ENCODE measurements around the gene ZSCAN10. TPM values are rescaled to one million over a fixed set of nuclear protein-coding genes. Genes with fewer than 3 reads are reported as not detected.
A peak's percentile ranks its signal among the peaks of the same experiment; 100 is the strongest.
"Not testable (repeated sequence)": the region's sequence is repeated elsewhere in the genome, so short reads cannot be mapped to it uniquely, and the experiment has no call there.

ZSCAN10 gene
- total RNA-seq, 2 experiments from 2014 or later: 0.26 TPM; not detected in 1

DNA sequence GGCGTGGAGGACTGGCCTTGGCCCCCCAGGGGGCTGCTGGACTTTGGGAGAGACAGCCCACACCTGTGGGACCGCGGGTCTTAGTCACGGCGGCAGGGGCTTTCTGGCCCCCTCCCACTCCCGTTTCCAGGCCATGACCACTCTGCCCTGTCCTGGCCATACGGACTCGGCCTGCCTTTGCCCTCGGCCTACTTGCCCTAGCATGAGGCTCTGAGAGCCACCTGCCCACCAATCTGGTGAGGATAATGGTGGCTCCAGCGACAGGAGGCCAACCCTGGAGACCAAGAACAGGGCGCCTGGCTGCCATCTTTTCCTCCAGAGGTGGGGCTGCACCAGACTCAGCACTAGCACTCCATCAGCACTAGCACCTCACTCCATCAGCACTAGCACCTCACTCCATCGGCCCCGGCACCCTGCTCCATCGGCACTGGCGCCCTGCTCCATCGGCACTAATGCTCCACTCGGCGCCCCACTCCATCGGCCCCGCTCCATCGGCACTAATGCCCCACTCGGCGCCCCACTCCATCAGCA is 42.8 kb upstream of the ZSCAN10 start:
- CTCF ChIA-PET: no interaction called here
- H3K36me3 Mint-ChIP-seq (ENCODE audit: low read depth): peaks cover 6% of the 10 kb centered on the region
- no peak overlapping the region for H3K4me3 Mint-ChIP-seq
- no peak overlapping the region for H3K27ac Mint-ChIP-seq
- intact Hi-C loops (cut with micrococcal nuclease): no loop called here
- peaks cover 2% of the 10 kb centered on the region for H3K4me1 Mint-ChIP-seq (ENCODE audit: low read depth)
- no peak for DNase-seq
- no peaks in the 10 kb centered on the region for H3K27me3 Mint-ChIP-seq (ENCODE audit: low read depth)
- no peaks in the 10 kb centered on the region for H3K9me3 Mint-ChIP-seq

DNA sequence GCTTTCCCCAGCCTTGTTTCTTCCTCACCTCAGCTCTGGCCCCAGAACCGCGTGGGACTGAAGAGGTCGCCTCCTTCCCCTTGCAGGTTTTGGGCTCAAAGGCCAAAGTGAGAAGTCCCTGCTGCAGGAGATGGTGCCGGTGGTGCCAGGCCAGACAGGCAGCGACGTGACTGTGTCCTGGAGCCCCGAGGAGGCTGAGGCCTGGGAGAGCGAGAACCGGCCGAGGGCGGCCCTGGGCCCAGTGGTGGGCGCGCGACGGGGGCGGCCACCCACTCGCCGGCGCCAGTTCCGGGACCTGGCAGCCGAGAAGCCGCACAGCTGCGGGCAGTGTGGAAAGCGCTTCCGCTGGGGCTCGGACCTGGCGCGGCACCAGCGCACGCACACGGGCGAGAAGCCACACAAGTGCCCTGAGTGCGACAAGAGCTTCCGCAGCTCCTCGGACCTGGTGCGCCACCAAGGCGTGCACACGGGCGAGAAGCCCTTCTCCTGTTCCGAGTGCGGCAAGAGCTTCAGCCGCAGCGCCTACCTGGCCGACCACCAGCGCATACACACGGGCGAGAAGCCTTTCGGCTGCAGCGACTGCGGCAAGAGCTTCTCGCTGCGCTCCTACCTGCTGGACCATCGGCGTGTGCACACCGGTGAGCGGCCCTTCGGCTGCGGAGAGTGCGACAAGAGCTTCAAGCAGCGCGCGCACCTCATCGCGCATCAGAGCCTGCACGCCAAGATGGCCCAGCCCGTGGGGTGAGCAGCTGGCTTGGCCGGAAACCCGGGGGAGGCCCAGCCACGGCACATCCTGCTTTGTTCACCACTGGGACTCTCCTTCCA is 41.7 kb upstream of the ZSCAN10 start:
- Mint-ChIP-seq H3K4me3 (no peak overlapping the region), H3K9me3 (no peaks in the 10 kb centered on the region), H3K27ac (no peak overlapping the region), H3K36me3 (ENCODE audit: low read depth) (peaks cover 6% of the 10 kb centered on the region), H3K4me1 (ENCODE audit: low read depth) (peaks cover 7% of the 10 kb centered on the region), H3K27me3 (ENCODE audit: low read depth) (no peaks in the 10 kb centered on the region)
- CTCF ChIA-PET: interaction anchor here (1.6 kb wide), 1 partner anchor 11 kb away, joined by 10 read pairs; no protein-coding TSS in a partner anchor
- intact Hi-C loops (cut with micrococcal nuclease): no loop called here
- no peak for DNase-seq

DNA sequence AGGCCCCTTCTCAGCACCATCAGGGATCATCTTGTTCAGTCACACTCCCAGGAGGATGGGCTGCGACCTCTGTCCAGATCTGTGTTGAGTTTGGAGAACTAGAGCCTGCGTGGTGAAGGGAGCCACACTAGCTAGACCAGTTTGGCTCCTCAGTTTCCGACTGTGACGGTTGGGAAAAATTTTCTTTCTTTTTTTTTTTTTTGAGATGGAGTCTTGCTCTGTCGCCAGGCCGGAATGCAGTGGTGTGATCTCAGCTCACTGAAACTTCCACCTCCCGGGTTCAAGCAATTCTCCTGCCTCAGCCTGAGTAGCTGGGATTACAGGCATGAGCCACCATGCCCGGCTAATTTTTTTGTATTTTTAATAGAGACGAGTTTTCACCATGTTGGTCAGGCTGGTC is 40.5 kb upstream of the ZSCAN10 start:
- H3K36me3 Mint-ChIP-seq (ENCODE audit: low read depth); H3K4me3 Mint-ChIP-seq; intact Hi-C loops (cut with micrococcal nuclease); H3K9me3 Mint-ChIP-seq; H3K27me3 Mint-ChIP-seq (ENCODE audit: low read depth); DNase-seq; H3K27ac Mint-ChIP-seq; H3K4me1 Mint-ChIP-seq (ENCODE audit: low read depth): not testable (repeated sequence)
- CTCF ChIA-PET: interaction anchor here (1.6 kb wide), 1 partner anchor 10 kb away, joined by 10 read pairs; no protein-coding TSS in a partner anchor

DNA sequence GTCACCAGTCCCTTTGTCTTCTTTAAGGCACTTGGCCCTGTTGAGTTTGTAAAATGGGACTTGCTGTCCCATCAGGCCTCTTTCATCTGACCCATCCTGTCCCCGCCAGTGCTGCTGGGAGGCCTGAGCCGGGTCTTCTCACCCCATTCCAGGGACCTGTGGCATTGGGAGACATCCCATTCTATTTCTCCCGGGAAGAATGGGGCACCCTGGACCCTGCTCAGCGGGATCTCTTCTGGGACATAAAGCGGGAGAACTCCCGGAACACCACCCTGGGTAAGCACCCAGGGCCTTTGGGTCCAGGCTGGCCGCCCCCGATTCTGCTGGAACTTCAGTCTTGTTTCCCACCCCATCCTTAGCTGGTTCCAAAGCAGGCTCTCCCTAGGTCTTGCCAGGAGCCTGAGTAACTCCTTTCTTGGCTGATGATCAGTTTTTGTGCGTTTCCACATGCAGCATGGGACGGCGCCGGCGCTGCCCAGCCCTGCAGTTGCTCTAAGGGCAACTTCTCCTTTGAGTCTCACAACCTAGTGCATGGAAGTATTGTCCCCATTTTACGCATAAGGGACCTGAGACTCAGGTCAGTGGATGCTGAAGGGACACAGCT is 39.8 kb upstream of the ZSCAN10 start:
- no peaks in the 10 kb centered on the region for H3K9me3 Mint-ChIP-seq
- no peak overlapping the region for H3K4me3 Mint-ChIP-seq
- H3K27ac Mint-ChIP-seq: no peak overlapping the region
- H3K27me3 Mint-ChIP-seq (ENCODE audit: low read depth): no peaks in the 10 kb centered on the region
- H3K36me3 Mint-ChIP-seq (ENCODE audit: low read depth): peaks cover 6% of the 10 kb centered on the region
- DNase-seq: no peak
- CTCF ChIA-PET: no interaction called here
- intact Hi-C loops (cut with micrococcal nuclease): no loop called here
- H3K4me1 Mint-ChIP-seq (ENCODE audit: low read depth): peaks cover 11% of the 10 kb centered on the region

DNA sequence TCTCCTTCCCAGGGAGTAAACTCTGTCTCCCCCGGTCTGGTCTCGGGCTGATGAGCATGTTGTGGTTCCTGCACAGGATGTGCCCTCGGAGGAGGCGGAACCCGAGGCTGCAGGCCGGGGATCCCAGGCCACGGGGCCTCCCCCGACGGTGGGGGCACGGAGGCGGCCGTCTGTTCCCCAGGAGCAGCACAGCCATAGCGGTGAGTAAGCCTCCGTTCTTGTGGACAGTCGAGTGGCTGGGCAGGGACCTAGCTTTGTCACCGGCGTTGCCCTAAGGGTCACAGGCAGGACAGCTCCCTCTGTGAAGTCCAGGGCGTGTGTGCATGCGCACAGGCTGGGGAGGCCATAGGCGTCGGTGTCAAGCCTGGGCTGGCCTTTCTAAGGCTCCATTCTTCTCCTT is 39.2 kb upstream of the ZSCAN10 start:
- intact Hi-C loops (cut with micrococcal nuclease): no loop called here
- no peaks in the 10 kb centered on the region for H3K9me3 Mint-ChIP-seq
- H3K27ac Mint-ChIP-seq: no peak overlapping the region
- peaks cover 15% of the 10 kb centered on the region for H3K4me1 Mint-ChIP-seq (ENCODE audit: low read depth)
- CTCF ChIA-PET: interaction anchor here (1.5 kb wide), 1 partner anchor 9 kb away, joined by 8 read pairs; no protein-coding TSS in a partner anchor
- H3K27me3 Mint-ChIP-seq (ENCODE audit: low read depth): no peaks in the 10 kb centered on the region
- DNase-seq: no peak
- H3K4me3 Mint-ChIP-seq: no peak overlapping the region
- H3K36me3 Mint-ChIP-seq (ENCODE audit: low read depth): peaks cover 6% of the 10 kb centered on the region

DNA sequence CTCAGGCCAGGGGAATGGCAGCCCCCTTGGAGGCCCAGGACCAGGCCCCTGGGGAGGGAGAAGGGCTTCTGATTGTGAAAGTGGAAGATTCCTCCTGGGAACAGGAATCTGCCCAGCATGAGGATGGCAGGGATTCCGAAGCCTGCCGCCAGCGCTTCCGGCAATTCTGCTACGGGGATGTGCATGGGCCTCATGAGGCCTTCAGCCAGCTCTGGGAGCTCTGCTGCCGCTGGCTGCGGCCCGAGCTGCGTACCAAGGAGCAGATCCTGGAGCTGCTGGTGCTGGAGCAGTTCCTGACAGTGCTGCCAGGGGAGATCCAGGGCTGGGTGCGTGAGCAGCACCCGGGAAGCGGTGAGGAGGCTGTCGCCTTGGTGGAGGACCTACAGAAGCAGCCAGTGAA is 38.2 kb upstream of the ZSCAN10 start:
- H3K27me3 Mint-ChIP-seq (ENCODE audit: low read depth): no peaks in the 10 kb centered on the region
- CTCF ChIA-PET: interaction anchor here (0.6 to 1.5 kb wide), 4 partner anchors 8 to 255 kb away, joined by 3 to 8 read pairs (median 4); no protein-coding TSS in a partner anchor
- peaks cover 6% of the 10 kb centered on the region for H3K36me3 Mint-ChIP-seq (ENCODE audit: low read depth)
- no peak for DNase-seq
- H3K4me1 Mint-ChIP-seq (ENCODE audit: low read depth): peaks cover 19% of the 10 kb centered on the region
- no peaks in the 10 kb centered on the region for H3K9me3 Mint-ChIP-seq
- intact Hi-C loops (cut with micrococcal nuclease): no loop called here
- no peak overlapping the region for H3K27ac Mint-ChIP-seq
- H3K4me3 Mint-ChIP-seq: no peak overlapping the region

DNA sequence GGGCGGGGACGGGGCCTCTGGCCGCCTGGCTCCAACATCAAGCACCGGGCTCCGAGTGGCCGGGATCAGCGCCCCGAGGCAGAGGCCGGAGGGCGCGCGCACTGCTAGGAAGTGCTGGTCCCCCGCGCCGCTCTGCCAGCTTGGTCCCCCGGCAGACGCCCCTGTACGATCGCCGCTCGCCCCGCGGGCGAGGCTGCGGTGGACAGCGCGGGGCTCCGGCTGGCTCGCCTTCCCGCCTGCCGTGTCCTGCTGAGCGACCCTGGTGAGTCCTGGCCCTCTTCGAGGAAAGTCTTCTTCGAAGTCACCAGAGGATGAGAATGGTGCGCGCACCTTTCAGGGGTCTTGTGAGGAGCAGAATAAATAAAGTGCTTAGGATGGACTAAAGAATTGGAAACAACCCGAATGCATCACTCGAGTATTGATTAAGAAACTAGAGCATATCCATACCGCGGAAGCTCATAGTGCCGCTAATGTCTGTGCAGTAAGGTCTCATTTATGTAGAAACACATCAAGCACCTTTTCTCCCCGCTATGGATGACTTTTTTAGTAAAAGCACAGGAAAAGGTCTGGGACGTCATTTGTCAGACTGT is 36.1 kb upstream of the ZSCAN10 start:
- H3K27ac Mint-ChIP-seq: peak overlapping the region; percentile 87
- H3K27me3 Mint-ChIP-seq (ENCODE audit: low read depth): no peaks in the 10 kb centered on the region
- DNase-seq: peak; percentile 29
- H3K4me3 Mint-ChIP-seq: peak overlapping the region; percentile 99
- peaks cover 28% of the 10 kb centered on the region for H3K4me1 Mint-ChIP-seq (ENCODE audit: low read depth)
- peaks cover 9% of the 10 kb centered on the region for H3K36me3 Mint-ChIP-seq (ENCODE audit: low read depth)
- intact Hi-C loops (cut with micrococcal nuclease): no loop called here
- CTCF ChIA-PET: interaction anchor here (0.7 to 11.4 kb wide), 14 partner anchors 10 to 248 kb away, joined by 3 to 187 read pairs (median 4); partner anchors contain the start of gene IL32
- no peaks in the 10 kb centered on the region for H3K9me3 Mint-ChIP-seq

DNA sequence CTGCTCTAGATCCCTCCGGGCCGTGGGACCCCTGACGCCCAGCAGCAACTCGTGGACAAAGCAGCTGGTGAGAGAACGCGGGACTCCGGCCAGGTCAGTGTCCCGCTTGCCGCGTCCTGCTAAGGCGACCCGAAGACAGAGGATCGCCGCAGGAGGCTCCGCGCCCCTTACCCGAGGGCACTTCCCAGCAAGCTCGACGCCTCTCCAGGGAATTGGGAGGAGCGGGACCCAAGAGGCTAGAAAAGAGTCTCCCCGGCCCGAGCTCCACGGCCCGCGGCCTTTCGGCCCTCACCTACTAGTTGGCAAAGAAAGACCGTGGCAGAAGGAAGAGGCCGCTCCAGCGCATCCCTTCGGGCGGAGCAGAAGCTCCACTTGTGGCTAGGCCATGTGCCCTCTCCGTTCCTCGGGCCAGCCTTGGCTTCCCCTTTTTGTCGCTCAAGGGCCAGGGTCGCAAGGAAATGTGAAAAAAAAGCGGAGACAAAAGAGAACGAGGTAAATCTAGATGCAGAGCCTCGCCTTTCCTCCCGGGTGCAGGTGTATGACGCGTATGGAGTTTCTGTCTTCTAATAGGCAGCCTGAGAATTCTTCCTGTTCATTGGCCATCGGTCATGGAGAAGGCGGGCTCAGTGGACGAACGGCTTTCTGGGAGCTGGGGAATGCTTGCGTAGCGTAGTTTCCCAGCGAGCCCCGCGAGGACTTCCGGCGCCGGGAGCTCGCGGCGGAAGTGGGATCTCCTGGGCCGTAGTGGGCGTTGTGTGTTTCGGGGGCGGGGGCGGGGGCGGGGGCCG is 35.4 kb upstream of the ZSCAN10 start, which contains the start of gene ZNF213:
TSS of gene ZNF213 (plus strand) at position 692 of the 788 bp plus-strand sequence. CDS start 2,252 bp downstream, outside the sequence.
- no peaks in the 10 kb centered on the region for H3K9me3 Mint-ChIP-seq
- H3K4me3 Mint-ChIP-seq: peak within 1 kb of the TSS; percentile 99
- peak; percentile 97 for DNase-seq
- no peaks in the 10 kb centered on the region for H3K27me3 Mint-ChIP-seq (ENCODE audit: low read depth)
- H3K4me1 Mint-ChIP-seq (ENCODE audit: low read depth): peaks cover 32% of the 10 kb centered on the region
- H3K36me3 Mint-ChIP-seq (ENCODE audit: low read depth): peaks cover 9% of the 10 kb centered on the region
- CTCF ChIA-PET: interaction anchor here (0.7 to 11.4 kb wide), 15 partner anchors 10 to 248 kb away, joined by 3 to 187 read pairs (median 4); partner anchors contain the start of gene IL32
- intact Hi-C loops (cut with micrococcal nuclease): loop anchor here (1.0 kb wide), 4 partner anchors 10 to 267 kb away; partner anchors contain the start of genes ZNF174 and ZSCAN32
- peak within 1 kb of the TSS; percentile 91 for H3K27ac Mint-ChIP-seq

DNA sequence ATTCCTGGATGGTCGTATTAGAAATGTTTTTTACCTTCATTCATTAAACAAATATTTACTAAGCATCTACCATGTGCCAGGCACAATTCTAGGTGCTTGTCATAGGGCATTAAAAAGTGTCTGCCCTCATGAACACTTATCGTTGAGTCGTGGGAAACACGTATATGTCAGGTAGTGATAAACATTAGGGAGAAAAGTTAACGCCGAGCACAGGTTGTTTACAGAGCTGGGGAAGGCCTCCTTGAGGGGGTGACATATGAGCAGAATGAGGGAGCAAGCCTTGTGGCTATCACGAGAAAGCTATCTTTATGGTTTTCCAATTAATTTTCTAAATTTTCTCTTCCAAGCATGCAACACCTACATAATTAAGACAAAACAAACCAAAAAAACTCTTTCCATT is 34.8 kb upstream of the ZSCAN10 start:
- intact Hi-C loops (cut with micrococcal nuclease): loop anchor here (1.0 kb wide), 4 partner anchors 10 to 267 kb away; partner anchors contain the start of genes ZNF174 and ZSCAN32
- no peak for DNase-seq
- H3K27me3 Mint-ChIP-seq (ENCODE audit: low read depth): no peaks in the 10 kb centered on the region
- H3K4me3 Mint-ChIP-seq: peak overlapping the region; percentile 99
- peaks cover 36% of the 10 kb centered on the region for H3K4me1 Mint-ChIP-seq (ENCODE audit: low read depth)
- no peaks in the 10 kb centered on the region for H3K9me3 Mint-ChIP-seq
- CTCF ChIA-PET: interaction anchor here (1.1 to 11.4 kb wide), 6 partner anchors 9 to 105 kb away, joined by 3 to 187 read pairs (median 6); partner anchors contain the start of gene IL32
- peak overlapping the region; percentile 91 for H3K27ac Mint-ChIP-seq
- H3K36me3 Mint-ChIP-seq (ENCODE audit: low read depth): peaks cover 9% of the 10 kb centered on the region

DNA sequence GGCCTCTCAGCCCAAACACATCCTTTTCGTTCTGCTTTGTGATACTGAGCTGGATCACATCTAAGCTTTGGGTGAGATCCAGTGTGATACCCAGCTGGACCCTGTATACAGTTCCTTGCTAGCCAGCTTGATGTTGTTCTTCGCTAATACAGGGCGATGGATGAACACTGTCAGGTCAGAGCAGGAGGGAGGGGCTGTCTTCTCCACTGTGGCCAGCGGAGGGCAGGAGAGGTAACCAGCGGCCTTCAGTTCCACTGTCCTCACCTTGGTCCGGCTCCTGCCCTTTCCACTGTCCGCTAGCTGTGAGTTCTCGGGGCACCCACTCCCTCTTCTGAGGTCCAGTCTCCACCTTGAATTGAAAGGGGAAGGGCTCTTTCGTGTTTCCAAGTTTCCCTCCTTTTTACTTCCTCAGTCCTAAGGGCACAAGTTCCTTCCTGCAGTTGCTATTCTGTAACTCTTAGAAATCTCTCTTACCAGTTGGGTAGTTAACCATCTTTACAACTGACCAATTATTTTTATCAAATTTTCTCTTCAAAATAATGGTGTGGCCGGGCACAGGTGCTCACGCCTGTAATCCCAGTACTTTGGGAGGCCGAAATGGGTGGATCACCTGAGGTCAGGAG is 32.8 kb upstream of the ZSCAN10 start:
- peaks cover 12% of the 10 kb centered on the region for H3K36me3 Mint-ChIP-seq (ENCODE audit: low read depth)
- H3K4me1 Mint-ChIP-seq (ENCODE audit: low read depth): peaks cover 47% of the 10 kb centered on the region
- peak; percentile 68 for DNase-seq
- CTCF ChIA-PET: interaction anchor here (0.6 to 11.4 kb wide), 13 partner anchors 15 to 331 kb away, joined by 3 to 187 read pairs (median 5); partner anchors contain the start of genes IL32 and ZSCAN10
- intact Hi-C loops (cut with micrococcal nuclease): no loop called here
- H3K9me3 Mint-ChIP-seq: no peaks in the 10 kb centered on the region
- H3K4me3 Mint-ChIP-seq: no peak overlapping the region
- H3K27me3 Mint-ChIP-seq (ENCODE audit: low read depth): no peaks in the 10 kb centered on the region
- no peak overlapping the region for H3K27ac Mint-ChIP-seq
